ENCODE results near the gene ANKRD55. TPM values are rescaled to one million over a fixed set of nuclear protein-coding genes. Genes with fewer than 3 reads are reported as not detected.

The ANKRD55 gene
- total and polyA plus RNA-seq, 2 donors (not counting 1 experiment from before 2014, with no cell fraction given) = not detected

- no peak overlapping the region for H3K4me3 ChIP-seq (replicated peaks in 1 of 4; ENCODE audit: control extremely low read depth in 1 of 4, insufficient read depth in 1 of 4, low read depth in 3 of 4, low read length in 4 of 4)
- H3K9ac ChIP-seq (ENCODE audit: insufficient read depth, low read length) = no peak overlapping the region
- H3K27me3 ChIP-seq (ENCODE audit: control insufficient read depth, insufficient read depth, low read length) = no peaks in the 10 kb centered on the region
- H3K27ac ChIP-seq (ENCODE audit: insufficient read depth, low read length) = no peak overlapping the region
- peaks cover 2% of the 10 kb centered on the region for H3K4me1 ChIP-seq (ENCODE audit: control insufficient read depth, extremely low read depth, insufficient read depth, low read length)
- no peaks in the 10 kb centered on the region for H3K36me3 ChIP-seq (ENCODE audit: control insufficient read depth, insufficient read depth, low read length)
- H3K4me2 ChIP-seq (ENCODE audit: extremely low read depth, insufficient read depth, low read length) = no peak overlapping the region
- no peaks in the 10 kb centered on the region for H3K79me2 ChIP-seq (ENCODE audit: control insufficient read depth, insufficient read depth, low read length)
- no peak for DNase-seq (ENCODE audit: low read depth in 2 of 2)
- no peak for TF ChIP-seq EZH2 (IDR thresholded peaks at IDR 0.05; ENCODE audit: low read length, missing control alignments)
- H4K20me1 ChIP-seq (ENCODE audit: control insufficient read depth, extremely low read depth, insufficient read depth, low read length) = no peaks in the 10 kb centered on the region
- no peak overlapping the region for H2AFZ ChIP-seq (ENCODE audit: low read length)
- H3K9me3 ChIP-seq (ENCODE audit: control insufficient read depth, insufficient read depth, low read depth, low read length) = no peaks in the 10 kb centered on the region
These were observed 176.3 kb downstream of the ANKRD55 start for GRCh38 chr5:56056875-56057274.

- H3K4me3 ChIP-seq (replicated peaks in 1 of 4; ENCODE audit: control extremely low read depth in 1 of 4, insufficient read depth in 1 of 4, low read depth in 3 of 4, low read length in 4 of 4) = no peak overlapping the region
- no peak overlapping the region for H3K4me2 ChIP-seq (ENCODE audit: extremely low read depth, insufficient read depth, low read length)
These were observed 177.3 kb downstream of the ANKRD55 start for GRCh38 chr5:56055859-56056258.

GRCh38 chr5:56055287-56055686, 177.8 kb downstream of the ANKRD55 start:
- Histone ChIP-seq H3K27ac (ENCODE audit: insufficient read depth, low read length) (no peak overlapping the region), H3K4me2 (ENCODE audit: extremely low read depth, insufficient read depth, low read length) (no peak overlapping the region), H3K9me3 (ENCODE audit: control insufficient read depth, insufficient read depth, low read depth, low read length) (no peaks in the 10 kb centered on the region), H3K9ac (ENCODE audit: insufficient read depth, low read length) (no peak overlapping the region), H2AFZ (ENCODE audit: low read length) (no peak overlapping the region), H3K4me1 (ENCODE audit: control insufficient read depth, extremely low read depth, insufficient read depth, low read length) (peaks cover 2% of the 10 kb centered on the region), H3K36me3 (ENCODE audit: control insufficient read depth, insufficient read depth, low read length) (no peaks in the 10 kb centered on the region), H3K27me3 (ENCODE audit: control insufficient read depth, insufficient read depth, low read length) (no peaks in the 10 kb centered on the region), H3K79me2 (ENCODE audit: control insufficient read depth, insufficient read depth, low read length) (no peaks in the 10 kb centered on the region), H3K4me3 (replicated peaks in 1 of 4; ENCODE audit: control extremely low read depth in 1 of 4, insufficient read depth in 1 of 4, low read depth in 3 of 4, low read length in 4 of 4) (no peak overlapping the region), H4K20me1 (ENCODE audit: control insufficient read depth, extremely low read depth, insufficient read depth, low read length) (no peaks in the 10 kb centered on the region)
- DNase-seq (ENCODE audit: low read depth in 2 of 2) = peak in 1 of 2 donors; percentile 35
- no peak for TF ChIP-seq EZH2 (IDR thresholded peaks at IDR 0.05; ENCODE audit: low read length, missing control alignments)
- TF ChIP-seq CTCF (conservative IDR thresholded peaks at IDR 0.05 in 1 of 2, IDR thresholded peaks at IDR 0.05 in 1 of 2; ENCODE audit: low read depth in 1 of 2, low read length in 2 of 2) = no peak

More at GRCh38 chr5:56055859-56056258, 177.3 kb downstream of the ANKRD55 start:
- Histone ChIP-seq H3K27ac (ENCODE audit: insufficient read depth, low read length) (no peak overlapping the region), H3K4me1 (ENCODE audit: control insufficient read depth, extremely low read depth, insufficient read depth, low read length) (peaks cover 2% of the 10 kb centered on the region), H3K36me3 (ENCODE audit: control insufficient read depth, insufficient read depth, low read length) (no peaks in the 10 kb centered on the region), H3K27me3 (ENCODE audit: control insufficient read depth, insufficient read depth, low read length) (no peaks in the 10 kb centered on the region), H4K20me1 (ENCODE audit: control insufficient read depth, extremely low read depth, insufficient read depth, low read length) (no peaks in the 10 kb centered on the region), H3K79me2 (ENCODE audit: control insufficient read depth, insufficient read depth, low read length) (no peaks in the 10 kb centered on the region), H3K9me3 (ENCODE audit: control insufficient read depth, insufficient read depth, low read depth, low read length) (no peaks in the 10 kb centered on the region), H2AFZ (ENCODE audit: low read length) (no peak overlapping the region), H3K9ac (ENCODE audit: insufficient read depth, low read length) (no peak overlapping the region)
- TF ChIP-seq EZH2 (IDR thresholded peaks at IDR 0.05; ENCODE audit: low read length, missing control alignments) = no peak
- no peak for TF ChIP-seq CTCF (conservative IDR thresholded peaks at IDR 0.05 in 1 of 2, IDR thresholded peaks at IDR 0.05 in 1 of 2; ENCODE audit: low read depth in 1 of 2, low read length in 2 of 2)
- no peak for DNase-seq (ENCODE audit: low read depth in 2 of 2)

Measured in fibroblast of lung (primary cell).